ENCODE results near the gene DHX35.

DNA sequence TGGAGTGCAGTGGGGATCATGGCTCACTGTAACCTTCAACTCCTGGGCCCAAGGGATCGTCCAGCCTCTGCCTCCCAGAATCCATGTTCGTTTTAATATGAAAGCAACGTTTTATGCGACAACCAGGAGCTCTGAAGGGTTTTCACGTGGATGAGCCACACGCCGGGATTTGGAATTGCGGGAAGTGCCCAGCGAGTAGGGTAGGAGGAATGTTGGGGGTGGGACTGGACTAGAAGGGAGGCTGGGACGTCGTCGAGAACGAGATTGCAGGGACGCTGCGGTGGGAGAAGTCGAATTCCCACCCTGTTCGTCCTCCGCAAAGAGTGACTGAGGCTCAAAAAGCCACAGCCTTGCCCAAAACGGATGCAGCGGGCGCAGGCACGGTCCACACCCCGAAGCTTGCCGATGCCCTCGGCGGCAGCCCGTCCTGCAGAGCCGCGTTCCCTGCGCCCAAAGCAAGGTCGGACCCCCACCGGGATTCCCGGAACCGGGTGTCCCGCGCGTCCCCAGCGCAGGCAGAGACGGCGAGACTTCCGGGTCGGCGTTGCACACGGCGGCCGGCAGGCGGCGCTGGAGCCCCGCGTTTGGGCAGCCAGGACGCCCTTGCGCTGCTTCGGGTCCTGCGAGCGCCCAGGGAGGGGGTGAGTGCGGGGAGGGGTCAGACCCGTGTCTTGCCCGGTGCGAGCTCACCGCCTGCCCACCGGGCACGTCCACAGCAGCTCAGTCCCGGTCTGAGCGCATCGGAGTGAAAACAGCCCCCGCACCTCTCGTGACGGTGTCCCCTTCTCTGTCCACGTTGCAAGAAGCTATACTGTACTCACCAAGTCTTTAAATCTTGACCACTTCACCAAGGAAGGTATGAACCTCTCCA is 87.8 kb downstream of the DHX35 start:
- TF ChIP-seq, protein P1, sequence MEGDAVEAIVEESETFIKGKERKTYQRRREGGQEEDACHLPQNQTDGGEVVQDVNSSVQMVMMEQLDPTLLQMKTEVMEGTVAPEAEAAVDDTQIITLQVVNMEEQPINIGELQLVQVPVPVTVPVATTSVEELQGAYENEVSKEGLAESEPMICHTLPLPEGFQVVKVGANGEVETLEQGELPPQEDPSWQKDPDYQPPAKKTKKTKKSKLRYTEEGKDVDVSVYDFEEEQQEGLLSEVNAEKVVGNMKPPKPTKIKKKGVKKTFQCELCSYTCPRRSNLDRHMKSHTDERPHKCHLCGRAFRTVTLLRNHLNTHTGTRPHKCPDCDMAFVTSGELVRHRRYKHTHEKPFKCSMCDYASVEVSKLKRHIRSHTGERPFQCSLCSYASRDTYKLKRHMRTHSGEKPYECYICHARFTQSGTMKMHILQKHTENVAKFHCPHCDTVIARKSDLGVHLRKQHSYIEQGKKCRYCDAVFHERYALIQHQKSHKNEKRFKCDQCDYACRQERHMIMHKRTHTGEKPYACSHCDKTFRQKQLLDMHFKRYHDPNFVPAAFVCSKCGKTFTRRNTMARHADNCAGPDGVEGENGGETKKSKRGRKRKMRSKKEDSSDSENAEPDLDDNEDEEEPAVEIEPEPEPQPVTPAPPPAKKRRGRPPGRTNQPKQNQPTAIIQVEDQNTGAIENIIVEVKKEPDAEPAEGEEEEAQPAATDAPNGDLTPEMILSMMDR (IDR thresholded peaks at IDR 0.05; ENCODE audit: low read length), result peak; percentile 92
- no peak for TF ChIP-seq EZH2 (IDR thresholded peaks at IDR 0.05; ENCODE audit: borderline replicate concordance, low read length)

All from OCI-LY1 (cell line).